ENCODE results near the gene ITPK1.

The ITPK1 gene

DNA sequence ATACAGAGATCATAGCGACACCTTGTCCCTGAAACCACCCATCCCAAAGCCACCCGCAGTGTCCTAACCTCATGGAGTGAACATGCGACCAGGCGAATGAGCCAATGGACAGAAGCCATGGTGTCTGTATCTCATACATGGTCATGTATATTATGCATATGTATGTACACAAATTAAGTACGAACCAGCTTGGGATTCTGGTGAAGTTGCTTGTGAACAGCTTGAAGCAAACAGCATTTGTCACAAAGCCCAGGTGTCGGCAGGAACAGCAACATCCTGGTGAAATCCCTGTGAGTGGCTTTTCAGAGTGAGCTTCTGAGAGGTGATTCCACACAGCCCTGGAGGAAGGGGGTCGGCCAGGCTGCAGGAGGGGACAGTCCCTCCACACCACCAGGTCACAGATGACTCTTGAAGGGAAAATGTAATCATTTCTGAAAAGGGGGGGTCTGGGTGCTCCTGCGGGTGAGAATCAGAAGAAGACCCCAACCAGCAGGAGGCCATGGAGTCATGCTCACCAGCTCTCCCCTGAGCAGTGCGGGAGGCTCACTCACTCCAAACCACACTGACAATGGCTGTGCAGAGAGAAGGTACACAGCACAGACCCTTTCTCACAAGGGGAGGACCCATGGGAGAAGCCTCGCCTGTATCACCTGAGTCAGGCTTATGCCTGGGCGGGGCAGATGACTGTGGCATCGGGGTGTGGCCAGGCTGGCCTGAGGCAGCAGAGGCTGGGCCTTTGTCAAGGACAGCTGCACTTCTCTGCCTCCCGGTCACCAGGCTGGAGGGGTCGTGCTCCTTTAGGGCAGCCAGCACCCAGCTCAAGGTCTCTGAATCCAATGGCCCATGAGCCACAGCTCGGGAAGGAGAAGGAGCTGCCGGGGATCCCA, 178.4 kb downstream of the ITPK1 start:
- Histone ChIP-seq H3K27me3 (ENCODE audit: low read depth, low read length) (no peaks in the 10 kb centered on the region), H4K20me1 (ENCODE audit: insufficient read depth, low read length) (no peaks in the 10 kb centered on the region), H3K36me3 (replicated peaks; ENCODE audit: low read depth, low read length) (no peaks in the 10 kb centered on the region), H3K9me3 (ENCODE audit: insufficient read depth, low read length) (no peaks in the 10 kb centered on the region), H3K79me2 (ENCODE audit: low read length) (no peaks in the 10 kb centered on the region), H3K27ac (ENCODE audit: low read length) (no peak overlapping the region), H3K9ac (ENCODE audit: low read length) (no peak overlapping the region), H2AFZ (ENCODE audit: low read depth, low read length) (no peak overlapping the region), H3K4me2 (ENCODE audit: low read length) (0 out of 2 replicates have a peak overlapping the region, but pooled peaks have one; percentile 19), H3K4me3 (ENCODE audit: low read length) (no peak overlapping the region), H3K4me1 (ENCODE audit: low read length) (peaks cover 7% of the 10 kb centered on the region)
- TF ChIP-seq, protein P1, sequence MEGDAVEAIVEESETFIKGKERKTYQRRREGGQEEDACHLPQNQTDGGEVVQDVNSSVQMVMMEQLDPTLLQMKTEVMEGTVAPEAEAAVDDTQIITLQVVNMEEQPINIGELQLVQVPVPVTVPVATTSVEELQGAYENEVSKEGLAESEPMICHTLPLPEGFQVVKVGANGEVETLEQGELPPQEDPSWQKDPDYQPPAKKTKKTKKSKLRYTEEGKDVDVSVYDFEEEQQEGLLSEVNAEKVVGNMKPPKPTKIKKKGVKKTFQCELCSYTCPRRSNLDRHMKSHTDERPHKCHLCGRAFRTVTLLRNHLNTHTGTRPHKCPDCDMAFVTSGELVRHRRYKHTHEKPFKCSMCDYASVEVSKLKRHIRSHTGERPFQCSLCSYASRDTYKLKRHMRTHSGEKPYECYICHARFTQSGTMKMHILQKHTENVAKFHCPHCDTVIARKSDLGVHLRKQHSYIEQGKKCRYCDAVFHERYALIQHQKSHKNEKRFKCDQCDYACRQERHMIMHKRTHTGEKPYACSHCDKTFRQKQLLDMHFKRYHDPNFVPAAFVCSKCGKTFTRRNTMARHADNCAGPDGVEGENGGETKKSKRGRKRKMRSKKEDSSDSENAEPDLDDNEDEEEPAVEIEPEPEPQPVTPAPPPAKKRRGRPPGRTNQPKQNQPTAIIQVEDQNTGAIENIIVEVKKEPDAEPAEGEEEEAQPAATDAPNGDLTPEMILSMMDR (IDR thresholded peaks at IDR 0.05; ENCODE audit: low read depth, low read length) = no peak
- TF ChIP-seq EZH2phosphoT487 (IDR thresholded peaks at IDR 0.05; ENCODE audit: low read depth) = no peak

DNA sequence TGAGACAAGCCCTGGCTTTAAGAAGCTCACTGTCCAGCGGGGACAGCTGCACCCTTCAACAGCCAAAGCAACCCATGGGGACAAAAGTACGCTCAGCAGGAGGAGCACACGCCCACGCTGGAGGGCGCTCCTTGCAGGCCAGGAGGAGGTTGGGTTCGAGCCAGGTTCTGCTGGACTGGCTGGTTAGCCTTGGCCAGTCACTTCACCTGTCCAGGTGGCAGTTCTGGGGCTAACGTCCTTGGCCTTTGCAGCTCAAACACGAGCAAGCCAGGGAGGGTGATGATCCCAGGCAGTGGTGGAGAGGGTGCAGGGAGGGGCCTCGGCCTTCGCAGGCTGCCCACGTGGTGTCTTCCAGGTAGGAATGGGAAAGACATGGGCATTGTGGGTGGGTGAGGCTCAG, 179.6 kb downstream of the ITPK1 start:
- no peak overlapping the region for H3K4me3 ChIP-seq (ENCODE audit: low read length)
- H2AFZ ChIP-seq (ENCODE audit: low read depth, low read length) = no peak overlapping the region
- TF ChIP-seq, protein P1 (IDR thresholded peaks at IDR 0.05; ENCODE audit: low read depth, low read length) = no peak
- TF ChIP-seq EZH2phosphoT487 (IDR thresholded peaks at IDR 0.05; ENCODE audit: low read depth) = no peak
- no peaks in the 10 kb centered on the region for H3K27me3 ChIP-seq (ENCODE audit: low read depth, low read length)
- no peaks in the 10 kb centered on the region for H4K20me1 ChIP-seq (ENCODE audit: insufficient read depth, low read length)
- peaks cover 7% of the 10 kb centered on the region for H3K4me1 ChIP-seq (ENCODE audit: low read length)
- no peak overlapping the region for H3K27ac ChIP-seq (ENCODE audit: low read length)
- H3K4me2 ChIP-seq (ENCODE audit: low read length) = no peak overlapping the region
- no peaks in the 10 kb centered on the region for H3K36me3 ChIP-seq (replicated peaks; ENCODE audit: low read depth, low read length)
- H3K9me3 ChIP-seq (ENCODE audit: insufficient read depth, low read length) = no peaks in the 10 kb centered on the region
- H3K9ac ChIP-seq (ENCODE audit: low read length) = no peak overlapping the region
- H3K79me2 ChIP-seq (ENCODE audit: low read length) = no peaks in the 10 kb centered on the region

DNA sequence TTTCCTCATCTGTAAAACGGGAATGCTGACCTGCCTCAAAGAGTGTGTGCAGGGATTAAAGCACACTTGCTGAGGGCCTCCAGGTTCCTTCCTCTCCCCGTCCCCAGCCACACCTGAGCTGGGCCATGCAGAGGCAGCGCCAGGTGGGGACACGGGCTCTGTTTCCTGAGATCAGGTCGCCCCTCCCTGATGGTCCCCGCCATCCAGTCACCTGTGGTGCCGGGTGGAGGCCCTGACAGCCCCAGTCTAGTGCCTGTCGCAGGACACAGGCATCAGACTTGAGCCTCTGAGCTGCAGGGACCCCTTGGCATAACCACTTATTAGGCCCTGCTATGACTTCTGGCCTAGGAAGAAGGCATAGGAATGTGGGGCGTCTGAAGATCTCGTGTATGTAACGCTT, 180.3 kb downstream of the ITPK1 start:
- H2AFZ ChIP-seq (ENCODE audit: low read depth, low read length) = no peak overlapping the region
- peaks cover 7% of the 10 kb centered on the region for H3K4me1 ChIP-seq (ENCODE audit: low read length)
- H3K9ac ChIP-seq (ENCODE audit: low read length) = no peak overlapping the region
- H3K79me2 ChIP-seq (ENCODE audit: low read length) = no peaks in the 10 kb centered on the region
- no peak overlapping the region for H3K4me3 ChIP-seq (ENCODE audit: low read length)
- H3K4me2 ChIP-seq (ENCODE audit: low read length) = no peak overlapping the region
- H3K9me3 ChIP-seq (ENCODE audit: insufficient read depth, low read length) = no peaks in the 10 kb centered on the region
- H4K20me1 ChIP-seq (ENCODE audit: insufficient read depth, low read length) = no peaks in the 10 kb centered on the region
- no peak overlapping the region for H3K27ac ChIP-seq (ENCODE audit: low read length)
- TF ChIP-seq EZH2phosphoT487 (IDR thresholded peaks at IDR 0.05; ENCODE audit: low read depth) = no peak
- TF ChIP-seq, protein P1 (IDR thresholded peaks at IDR 0.05; ENCODE audit: low read depth, low read length) = no peak
- no peaks in the 10 kb centered on the region for H3K36me3 ChIP-seq (replicated peaks; ENCODE audit: low read depth, low read length)
- no peaks in the 10 kb centered on the region for H3K27me3 ChIP-seq (ENCODE audit: low read depth, low read length)

DNA sequence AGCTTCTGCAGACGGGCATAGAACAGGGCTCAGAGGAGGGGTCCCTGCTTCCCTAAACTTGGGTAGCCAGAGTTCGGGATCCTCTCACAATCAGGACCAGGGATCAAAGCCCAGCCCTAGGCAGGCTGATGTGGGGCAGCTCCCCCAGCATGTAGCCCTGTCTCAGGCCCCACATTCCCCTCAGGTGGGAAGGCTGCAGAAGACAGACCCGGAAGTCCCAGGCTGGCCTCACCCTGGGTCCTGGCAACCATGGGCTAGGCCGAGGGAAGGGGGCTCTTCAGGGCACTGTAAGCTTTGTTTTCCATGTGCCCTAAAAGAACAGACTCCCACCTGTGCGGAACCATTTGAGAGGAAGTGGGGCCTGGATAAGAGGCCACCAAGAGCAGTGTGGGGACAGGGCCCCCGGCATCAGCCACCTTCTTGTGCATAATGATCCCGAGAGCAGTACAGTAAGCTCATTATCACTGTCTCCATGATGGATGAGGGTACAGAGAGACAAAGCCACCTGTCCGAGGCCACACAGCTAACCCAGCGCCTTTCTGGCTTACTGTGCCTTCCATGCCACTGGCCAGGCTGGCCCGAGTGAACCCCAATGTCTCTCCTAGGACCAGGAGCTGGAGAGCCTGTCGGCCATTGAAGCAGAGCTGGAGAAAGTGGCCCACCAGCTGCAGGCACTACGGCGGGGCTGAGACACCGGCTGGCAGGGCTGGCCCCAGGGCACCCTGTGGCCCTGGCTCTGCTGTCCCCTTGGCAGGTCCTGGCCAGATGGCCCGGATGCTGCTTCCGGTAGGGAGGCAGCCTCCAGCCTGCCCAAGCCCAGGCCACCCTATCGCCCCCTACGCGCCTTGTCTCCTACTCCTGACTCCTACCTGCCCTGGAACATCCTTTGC, 181.3 kb downstream of the ITPK1 start:
- H3K4me1 ChIP-seq (ENCODE audit: low read length) = peaks cover 7% of the 10 kb centered on the region
- TF ChIP-seq EZH2phosphoT487 (IDR thresholded peaks at IDR 0.05; ENCODE audit: low read depth) = no peak
- TF ChIP-seq, protein P1 (IDR thresholded peaks at IDR 0.05; ENCODE audit: low read depth, low read length) = no peak

More for the DNA sequence above, 181.3 kb downstream of the ITPK1 start:
- H3K79me2 ChIP-seq (ENCODE audit: low read length) = no peaks in the 10 kb centered on the region
- no peaks in the 10 kb centered on the region for H3K27me3 ChIP-seq (ENCODE audit: low read depth, low read length)
- H3K27ac ChIP-seq (ENCODE audit: low read length) = no peak overlapping the region
- H3K4me2 ChIP-seq (ENCODE audit: low read length) = no peak overlapping the region
- no peaks in the 10 kb centered on the region for H3K9me3 ChIP-seq (ENCODE audit: insufficient read depth, low read length)
- H4K20me1 ChIP-seq (ENCODE audit: insufficient read depth, low read length) = no peaks in the 10 kb centered on the region
- H2AFZ ChIP-seq (ENCODE audit: low read depth, low read length) = no peak overlapping the region
- H3K36me3 ChIP-seq (replicated peaks; ENCODE audit: low read depth, low read length) = no peaks in the 10 kb centered on the region
- H3K9ac ChIP-seq (ENCODE audit: low read length) = no peak overlapping the region
- H3K4me3 ChIP-seq (ENCODE audit: low read length) = no peak overlapping the region
